GM18909 (cell line): ENCODE data around the gene TRMU.

ENCODE experiments used
- ATAC-seq: cut with Tn5 transposase; IDR thresholded peaks from one replicate; pipeline ENCODE4 v1.9.1; 2021; ENCODE audit warnings: mild to moderate bottlenecking; ENCODE audit not compliant: unreplicated experiment, poor library complexity

TRMU gene

GRCh38 chr22:46335201-46336118, at the start of gene TRMU:
TSS of gene TRMU (plus strand) at chr22:46335714. CDS start at chr22:46335765, 51 bp downstream.
- ATAC-seq, result peak; percentile 82

- no peak for ATAC-seq
Measured at GRCh38 chr22:46286006-46286405, 49.5 kb upstream of the TRMU start.

GRCh38 chr22:46286941-46287872, 48.3 kb upstream of the TRMU start:
- ATAC-seq, result no peak

GRCh38 chr22:46287873-46288751, 47.4 kb upstream of the TRMU start:
- peak; percentile 76 for ATAC-seq

GRCh38 chr22:46288846-46289243, 46.7 kb upstream of the TRMU start:
- ATAC-seq, result no peak

GRCh38 chr22:46289244-46289891, 46.1 kb upstream of the TRMU start:
- no peak for ATAC-seq

GRCh38 chr22:46290121-46290842, 45.2 kb upstream of the TRMU start:
- ATAC-seq, result no peak

- ATAC-seq, result no peak
Measured at GRCh38 chr22:46290843-46291785, 44.4 kb upstream of the TRMU start.

GRCh38 chr22:46292173-46292572, 43.3 kb upstream of the TRMU start:
- no peak for ATAC-seq

- ATAC-seq, result no peak
Measured at GRCh38 chr22:46292732-46293131, 42.8 kb upstream of the TRMU start.

GRCh38 chr22:46293577-46294260, 41.8 kb upstream of the TRMU start:
- ATAC-seq, result no peak

- ATAC-seq, result no peak
Measured at GRCh38 chr22:46294784-46295183, 40.7 kb upstream of the TRMU start.

- ATAC-seq, result no peak
Measured at GRCh38 chr22:46295277-46295971, 40.1 kb upstream of the TRMU start.

GRCh38 chr22:46296257-46297150, 39.0 kb upstream of the TRMU start, which contains the start of gene GTSE1:
TSS of gene GTSE1 (plus strand) at chr22:46296870. CDS start at chr22:46297401, 531 bp downstream.
- ATAC-seq, result peak; percentile 95

GRCh38 chr22:46297151-46297812, 38.2 kb upstream of the TRMU start:
- ATAC-seq, result peak; percentile 11
